HUES6 (cell line): Measurements from ENCODE around the gene AKNAD1.
"Not testable (repeated sequence)": the region's sequence is repeated elsewhere in the genome, so short reads cannot be mapped to it uniquely, and the experiment has no call there.

Experiments
- H3K27ac ChIP-seq: 2 replicates; pipeline ENCODE4 v1.7.0; 2013; ENCODE audit warnings: low read depth, mild to moderate bottlenecking, low read length, inconsistent platforms
- H3K27me3 ChIP-seq: 2 replicates; pipeline ENCODE4 v1.6.1; 2013; ENCODE audit warnings: low read length; ENCODE audit not compliant: control insufficient read depth, insufficient read depth
- H3K36me3 ChIP-seq: 2 replicates; pipeline ENCODE4 v1.6.1; 2013; ENCODE audit warnings: low read length; ENCODE audit not compliant: control insufficient read depth, insufficient read depth
- H3K4me1 ChIP-seq: 2 replicates; pipeline ENCODE4 v1.6.1; 2013; ENCODE audit warnings: low read length; ENCODE audit not compliant: control insufficient read depth, insufficient read depth
- H3K4me3 ChIP-seq: 2 replicates; pipeline ENCODE4 v1.5.1; 2013; ENCODE audit warnings: low read depth, low read length
- H3K9ac ChIP-seq: one replicate; pipeline ENCODE4 v1.6.1; 2013; ENCODE audit warnings: mild to moderate bottlenecking, low read length
- H3K9me3 ChIP-seq: 2 replicates; pipeline ENCODE4 v1.6.1; 2013; ENCODE audit warnings: low read depth, low read length; ENCODE audit not compliant: control insufficient read depth, insufficient read depth

Gene AKNAD1, protein sequence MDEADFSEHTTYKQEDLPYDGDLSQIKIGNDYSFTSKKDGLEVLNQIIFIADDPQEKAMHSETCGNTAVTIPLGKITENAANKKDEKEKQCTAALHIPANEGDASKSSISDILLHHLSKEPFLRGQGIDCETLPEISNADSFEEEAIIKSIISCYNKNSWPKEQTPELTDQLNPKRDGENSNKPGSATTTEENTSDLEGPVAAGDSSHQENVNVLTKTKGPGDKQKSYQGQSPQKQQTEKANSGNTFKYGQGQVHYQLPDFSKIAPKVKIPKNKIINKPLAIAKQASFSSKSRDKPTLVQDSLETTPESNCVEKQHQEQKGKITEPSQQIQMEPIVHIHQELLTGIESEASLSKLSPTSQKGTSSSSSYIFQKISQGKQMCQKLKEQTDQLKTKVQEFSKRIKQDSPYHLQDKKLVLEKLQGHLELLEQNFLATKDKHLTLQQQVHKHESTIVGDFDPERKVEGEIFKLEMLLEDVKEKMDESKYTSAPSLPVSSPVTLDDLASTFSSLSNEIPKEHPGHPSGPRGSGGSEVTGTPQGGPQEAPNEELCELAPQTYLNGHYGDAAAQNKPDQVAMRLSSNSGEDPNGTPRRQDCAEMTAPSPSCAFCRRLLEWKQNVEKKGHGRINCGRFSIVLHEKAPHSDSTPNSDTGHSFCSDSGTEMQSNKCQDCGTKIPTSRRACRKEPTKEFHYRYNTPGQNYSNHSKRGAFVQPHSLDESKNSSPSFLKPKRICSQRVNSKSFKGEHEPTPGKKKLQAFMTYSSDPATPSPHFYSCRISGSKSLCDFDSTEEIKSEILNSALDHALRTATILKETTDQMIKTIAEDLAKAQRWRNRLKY

DNA sequence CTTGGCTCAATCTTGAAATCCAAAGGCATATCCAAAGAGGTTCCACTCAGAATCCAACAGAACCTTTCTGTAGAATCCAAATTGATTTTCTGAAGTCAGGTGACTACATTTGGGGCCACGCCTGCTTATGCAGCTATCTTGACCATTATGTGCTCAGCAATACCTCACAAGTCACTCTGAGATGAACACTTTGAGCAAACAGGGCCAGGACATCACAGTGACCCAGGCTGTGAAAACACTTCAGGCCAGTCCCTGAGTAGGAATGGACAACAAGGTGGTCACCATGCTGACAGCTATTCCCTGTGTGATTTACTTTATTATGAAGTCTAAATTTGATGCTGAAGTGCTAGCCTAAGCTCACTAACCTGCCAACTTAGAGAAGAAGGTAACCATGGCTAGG is at the start of gene AKNAD1:
AKNAD1 (minus strand) TSS at position 101 of the 400 bp plus-strand sequence. CDS start 4,430 bp downstream, outside the sequence.
- Histone ChIP-seq H3K9me3 (no peaks in the 10 kb centered on the region), H3K27me3 (no peaks in the 10 kb centered on the region), H3K36me3 (no peaks in the 10 kb centered on the region), H3K9ac (no peak within 1 kb of the TSS), H3K4me1 (no peaks in the 10 kb centered on the region), H3K27ac (no peak within 1 kb of the TSS), H3K4me3 (no peak within 1 kb of the TSS)

DNA sequence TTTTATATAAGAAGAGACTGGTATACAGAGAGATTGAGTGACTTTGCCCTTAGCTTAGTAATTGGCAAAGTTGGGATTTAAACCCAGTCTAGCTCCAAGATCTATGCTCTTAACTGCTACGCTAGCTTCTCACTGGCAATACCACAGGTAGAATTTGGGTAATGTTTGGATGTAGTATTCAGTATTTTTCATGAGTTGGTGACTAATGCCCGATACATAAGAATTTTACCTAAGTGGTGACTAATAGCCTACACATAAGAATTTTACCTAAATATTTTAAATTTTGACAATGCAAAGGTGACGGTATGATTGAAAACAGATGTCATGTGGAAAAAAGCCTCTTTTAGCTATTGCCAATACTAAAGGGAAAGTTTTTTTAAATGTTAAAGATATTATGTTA is 44.2 kb upstream of the AKNAD1 start:
- no peak overlapping the region for H3K9ac ChIP-seq
- H3K27me3 ChIP-seq = no peaks in the 10 kb centered on the region
- H3K4me3 ChIP-seq = no peak overlapping the region
- no peaks in the 10 kb centered on the region for H3K9me3 ChIP-seq
- no peak overlapping the region for H3K27ac ChIP-seq
- 0 out of 2 replicates have a peak, but pooled peaks cover 2% of the 10 kb centered on the region for H3K36me3 ChIP-seq
- peaks cover 9% of the 10 kb centered on the region for H3K4me1 ChIP-seq

DNA sequence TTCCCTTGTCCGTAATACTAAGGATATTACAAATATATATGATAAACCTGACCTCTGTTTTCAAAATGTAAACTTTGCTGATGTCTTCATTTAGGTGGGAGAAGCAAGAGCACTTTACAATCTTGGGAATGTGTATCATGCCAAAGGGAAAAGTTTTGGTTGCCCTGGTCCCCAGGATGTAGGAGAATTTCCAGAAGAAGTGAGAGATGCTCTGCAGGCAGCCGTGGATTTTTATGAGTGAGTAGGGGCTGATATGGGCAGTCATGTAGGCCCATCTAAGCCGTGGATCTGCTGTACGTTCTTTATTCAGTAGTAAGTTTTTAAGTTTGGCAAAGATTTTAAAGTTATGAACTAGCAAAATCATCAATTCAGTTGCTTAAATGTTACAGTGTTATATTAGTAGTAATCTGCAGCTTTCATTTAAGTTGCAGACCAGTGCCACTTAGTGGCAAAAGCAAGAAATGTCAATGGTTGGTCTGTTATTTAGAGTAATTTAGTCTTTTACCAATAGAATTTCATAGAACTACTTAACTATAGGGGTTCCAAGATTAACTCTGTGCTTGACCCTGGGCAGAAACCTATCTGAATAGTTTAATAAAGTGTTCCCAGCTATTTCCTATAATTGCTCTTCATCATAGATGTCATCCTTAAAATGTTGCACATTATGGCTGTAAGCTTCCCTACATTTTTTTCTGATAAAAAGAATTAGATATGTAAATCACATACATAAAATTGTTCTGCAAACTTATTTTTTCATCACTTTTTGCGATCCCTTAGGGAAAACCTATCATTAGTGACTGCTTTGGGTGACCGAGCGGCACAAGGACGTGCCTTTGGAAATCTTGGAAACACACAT is 41.2 kb upstream of the AKNAD1 start:
- 0 out of 2 replicates have a peak, but pooled peaks cover 2% of the 10 kb centered on the region for H3K36me3 ChIP-seq
- H3K9ac ChIP-seq = no peak overlapping the region
- H3K27me3 ChIP-seq = no peaks in the 10 kb centered on the region
- no peak overlapping the region for H3K27ac ChIP-seq
- peaks cover 10% of the 10 kb centered on the region for H3K4me1 ChIP-seq
- H3K9me3 ChIP-seq = no peaks in the 10 kb centered on the region
- no peak overlapping the region for H3K4me3 ChIP-seq

GRCh38 chr1:108896146-108897145 is 39.6 kb upstream of the AKNAD1 start:
- 0 out of 2 replicates have a peak, but pooled peaks cover 2% of the 10 kb centered on the region for H3K36me3 ChIP-seq
- H3K4me1 ChIP-seq = peaks cover 10% of the 10 kb centered on the region
- no peaks in the 10 kb centered on the region for H3K9me3 ChIP-seq
- H3K9ac ChIP-seq = no peak overlapping the region
- no peak overlapping the region for H3K4me3 ChIP-seq
- no peak overlapping the region for H3K27ac ChIP-seq
- no peaks in the 10 kb centered on the region for H3K27me3 ChIP-seq

DNA sequence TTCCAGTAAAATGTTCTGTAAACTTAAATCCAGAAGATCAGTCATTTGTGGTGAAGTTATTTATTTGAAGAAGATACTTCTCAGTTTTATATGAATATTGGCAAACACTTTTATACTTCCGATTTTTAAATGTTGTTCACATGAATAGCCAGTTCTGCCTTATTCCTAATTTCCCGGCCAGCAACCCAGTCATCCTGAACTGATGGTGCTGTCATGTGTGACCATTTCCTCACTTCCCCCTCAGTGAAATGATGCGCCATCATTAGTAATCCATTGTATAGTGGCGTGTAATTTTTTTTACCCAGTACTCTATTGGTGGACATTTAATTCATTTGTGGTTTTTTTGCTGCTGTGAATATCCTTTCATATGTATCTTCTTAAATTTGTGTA is 36.2 kb upstream of the AKNAD1 start:
- H3K27ac ChIP-seq = no peak overlapping the region

GRCh38 chr1:108892356-108893140 is 35.7 kb upstream of the AKNAD1 start:
- Histone ChIP-seq H3K4me3 (no peak overlapping the region), H3K27ac (no peak overlapping the region)

More for the DNA sequence above, 36.2 kb upstream of the AKNAD1 start:
- H3K9me3 ChIP-seq = no peaks in the 10 kb centered on the region
- peaks cover 13% of the 10 kb centered on the region for H3K4me1 ChIP-seq
- H3K27me3 ChIP-seq = no peaks in the 10 kb centered on the region
- no peak overlapping the region for H3K4me3 ChIP-seq
- no peak overlapping the region for H3K9ac ChIP-seq
- no peaks in the 10 kb centered on the region for H3K36me3 ChIP-seq

DNA sequence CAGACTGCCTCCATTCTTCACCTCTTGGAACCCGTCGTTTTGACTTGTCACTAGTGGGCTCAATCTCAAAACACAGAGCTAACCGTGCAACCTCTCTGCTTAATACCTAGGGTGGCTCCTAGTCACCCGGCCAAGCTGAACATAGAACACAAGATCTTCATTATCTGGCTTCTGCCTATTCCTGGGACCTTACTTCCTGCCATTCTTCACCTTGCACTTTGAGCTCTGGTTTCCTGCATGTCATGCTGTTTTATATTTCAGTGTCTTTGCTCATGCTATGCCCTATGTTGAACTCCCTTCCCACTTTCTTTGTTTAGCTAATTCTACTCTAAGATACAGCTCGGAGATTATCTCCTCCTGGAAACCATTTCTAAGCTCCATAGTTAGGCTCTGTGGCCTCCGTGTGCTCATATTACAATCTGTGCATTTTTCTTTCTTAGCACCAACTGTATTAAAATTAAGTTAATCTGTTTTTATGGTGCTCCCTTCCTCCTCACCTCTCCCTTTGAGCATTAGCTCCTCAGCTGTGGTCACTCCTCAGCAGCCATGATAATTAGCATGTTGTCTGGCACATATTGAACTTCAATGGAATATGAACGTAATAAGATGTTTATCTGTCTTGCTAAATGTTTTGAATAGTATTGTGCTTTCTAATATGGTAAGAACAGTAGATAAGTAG is 33.0 kb upstream of the AKNAD1 start:
- Histone ChIP-seq H3K27ac (no peak overlapping the region), H3K4me1 (0 out of 2 replicates have a peak, but pooled peaks cover 3% of the 10 kb centered on the region), H3K9ac (no peak overlapping the region), H3K27me3 (no peaks in the 10 kb centered on the region), H3K4me3 (no peak overlapping the region), H3K9me3 (no peaks in the 10 kb centered on the region), H3K36me3 (no peaks in the 10 kb centered on the region)

More at GRCh38 chr1:108892356-108893140, 35.7 kb upstream of the AKNAD1 start:
- peaks cover 13% of the 10 kb centered on the region for H3K4me1 ChIP-seq
- no peak overlapping the region for H3K9ac ChIP-seq
- H3K27me3 ChIP-seq = no peaks in the 10 kb centered on the region
- H3K9me3 ChIP-seq = no peaks in the 10 kb centered on the region
- H3K36me3 ChIP-seq = no peaks in the 10 kb centered on the region

- H3K36me3 ChIP-seq, H3K4me1 ChIP-seq, H3K27me3 ChIP-seq, H3K9me3 ChIP-seq, H3K4me3 ChIP-seq, H3K27ac ChIP-seq, H3K9ac ChIP-seq: not testable (repeated sequence)
Measured at GRCh38 chr1:108889006-108889645, 32.2 kb upstream of the AKNAD1 start.

- Histone ChIP-seq H3K4me1 (0 out of 2 replicates have a peak, but pooled peaks cover 3% of the 10 kb centered on the region), H3K9ac (no peak overlapping the region), H3K9me3 (no peaks in the 10 kb centered on the region), H3K27ac (no peak overlapping the region), H3K27me3 (no peaks in the 10 kb centered on the region), H3K4me3 (no peak overlapping the region), H3K36me3 (no peaks in the 10 kb centered on the region)
Measured at GRCh38 chr1:108886292-108886691, 29.4 kb upstream of the AKNAD1 start.
